ENCODE data around the gene CMTM4.

- TF ChIP-seq REST (IDR thresholded peaks at IDR 0.05; ENCODE audit: insufficient replicate concordance, low read depth) (no peak), POLR2AphosphoS5 (IDR thresholded peaks at IDR 0.05; ENCODE audit: low read depth) (no peak), SPI1 (IDR thresholded peaks at IDR 0.05; ENCODE audit: borderline replicate concordance, low read depth) (no peak)
Observed at GRCh38 chr16:66662445-66663194, 33.9 kb downstream of the CMTM4 start.

Data from HL-60 (cell line).